ENCODE results near the gene CREBBP.

CREBBP gene

GRCh38 chr16:3879258-3879886, 1.1 kb downstream of the CREBBP start:
- DNase-seq, result no peak

DNA sequence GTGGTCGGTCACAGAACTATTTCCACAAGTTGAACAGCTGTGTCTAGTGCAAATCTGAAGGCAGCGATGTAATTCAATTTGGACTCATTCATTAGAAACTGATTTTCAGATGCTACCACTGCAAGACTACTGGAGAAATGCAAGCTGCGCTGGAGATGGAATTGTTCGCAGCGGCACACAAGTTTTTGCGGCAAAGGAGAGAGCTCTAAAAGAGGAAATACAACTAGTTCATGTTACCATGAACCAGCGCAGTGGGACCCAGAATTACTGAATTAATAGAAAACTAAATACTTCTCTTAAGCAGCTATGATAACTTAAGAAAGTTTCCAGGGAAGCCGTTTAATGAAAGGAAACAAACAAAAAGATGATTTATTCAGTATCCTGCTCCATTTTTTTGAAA, 1.9 kb downstream of the CREBBP start:
- no peak for DNase-seq

GRCh38 chr16:3876695-3877094, 3.8 kb downstream of the CREBBP start:
- no peak for DNase-seq

- DNase-seq, result no peak
These were observed 4.4 kb downstream of the CREBBP start for GRCh38 chr16:3876160-3876559.

- no peak for DNase-seq
These were observed 5.5 kb downstream of the CREBBP start for GRCh38 chr16:3874794-3875692.

DNA sequence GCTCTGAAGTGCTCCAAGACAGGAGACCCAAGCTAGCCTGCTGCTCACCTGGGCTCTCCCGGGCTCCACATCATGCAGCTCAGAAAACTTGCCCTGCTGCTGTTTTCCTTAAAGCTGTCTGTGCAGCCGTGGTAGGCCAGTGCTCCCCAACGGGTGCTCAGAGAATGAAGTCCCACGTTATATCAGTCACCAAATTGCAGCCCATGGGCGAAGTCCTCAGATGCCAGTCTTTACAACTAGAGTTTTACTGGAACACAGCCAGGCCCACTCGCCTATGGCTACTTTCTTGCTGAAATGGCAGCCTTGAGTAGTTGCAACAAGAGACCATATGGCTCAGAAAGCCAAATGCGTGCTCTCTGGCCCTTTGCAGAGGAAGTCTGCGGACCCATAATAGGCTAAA, 6.3 kb downstream of the CREBBP start:
- DNase-seq, result no peak

DNA sequence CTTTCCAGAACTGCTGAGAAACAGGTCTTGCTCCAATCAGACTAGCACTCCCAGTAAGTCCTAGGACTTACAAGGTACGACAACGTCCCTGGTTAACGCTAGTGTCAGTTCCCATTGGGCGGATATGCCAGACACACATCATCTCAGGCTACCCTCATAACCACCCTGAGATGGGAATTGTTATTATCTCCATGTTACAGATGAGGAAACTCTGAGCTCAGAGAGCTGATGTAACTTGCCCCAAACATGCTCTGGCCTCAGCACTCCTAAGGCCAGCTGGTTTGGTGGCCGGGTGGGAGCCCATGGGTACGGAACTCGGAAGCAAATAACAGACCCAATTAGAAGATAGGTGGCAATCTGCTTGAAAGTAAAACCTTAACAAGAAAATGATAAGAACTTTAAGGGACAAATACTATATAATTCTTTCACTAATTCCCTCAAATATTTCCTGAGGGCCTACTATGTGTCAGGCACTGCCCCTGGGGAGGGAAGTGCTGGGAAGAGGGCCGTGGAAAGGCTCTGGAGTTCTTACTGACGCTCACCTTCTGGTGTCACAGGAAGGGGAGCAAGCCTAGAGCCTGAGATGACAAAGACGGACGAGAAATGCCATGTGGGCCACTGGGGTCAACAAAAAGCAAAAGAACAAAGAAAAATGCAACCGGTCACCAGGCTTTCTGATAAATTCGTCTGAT, 6.9 kb downstream of the CREBBP start:
- no peak for DNase-seq

- no peak for DNase-seq
These were observed 8.2 kb downstream of the CREBBP start for GRCh38 chr16:3872216-3872895.

DNA sequence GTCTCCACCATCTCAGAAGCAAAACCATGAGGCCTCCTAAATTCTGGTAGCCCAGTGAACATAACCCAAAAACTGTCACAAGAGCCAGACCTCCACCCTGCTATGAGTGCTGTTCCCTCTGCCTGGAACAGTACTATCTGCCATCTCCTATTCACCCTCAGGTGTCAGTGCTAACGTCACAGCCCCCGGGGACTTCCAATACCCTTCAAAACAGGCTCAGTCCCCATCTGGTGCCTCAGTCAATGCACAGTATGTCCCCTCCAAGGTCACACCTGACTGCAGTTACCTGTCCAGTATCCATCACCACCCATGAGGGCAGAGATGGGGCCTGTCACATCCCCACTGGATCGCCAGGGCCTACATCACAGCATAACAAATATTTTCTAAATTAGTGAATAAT, 11.5 kb downstream of the CREBBP start:
- no peak for DNase-seq

GRCh38 chr16:3868556-3868955, 12.0 kb downstream of the CREBBP start:
- no peak for DNase-seq

GRCh38 chr16:3866703-3867431, 13.6 kb downstream of the CREBBP start:
- no peak for DNase-seq

DNA sequence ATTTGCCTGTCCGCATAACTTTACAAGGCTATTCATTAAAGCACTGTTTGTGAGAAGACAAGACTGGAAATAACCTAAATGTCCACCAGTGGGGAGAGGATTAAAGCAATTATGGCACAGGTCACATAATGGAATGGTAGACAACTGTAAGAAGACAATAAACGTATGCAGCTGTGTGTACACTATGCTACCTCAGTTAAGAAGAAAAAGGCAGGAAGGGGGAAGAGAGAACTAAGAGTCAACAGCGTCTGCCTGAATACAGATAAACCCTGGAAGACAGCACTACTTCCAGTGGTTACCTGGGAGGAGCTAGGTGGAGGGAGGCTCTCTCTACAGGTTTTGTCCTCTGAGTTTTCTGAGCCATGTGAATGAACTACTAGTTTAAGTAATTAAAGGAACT, 15.3 kb downstream of the CREBBP start:
- DNase-seq, result no peak

GRCh38 chr16:3864562-3864961, 16.0 kb downstream of the CREBBP start:
- no peak for DNase-seq

DNA sequence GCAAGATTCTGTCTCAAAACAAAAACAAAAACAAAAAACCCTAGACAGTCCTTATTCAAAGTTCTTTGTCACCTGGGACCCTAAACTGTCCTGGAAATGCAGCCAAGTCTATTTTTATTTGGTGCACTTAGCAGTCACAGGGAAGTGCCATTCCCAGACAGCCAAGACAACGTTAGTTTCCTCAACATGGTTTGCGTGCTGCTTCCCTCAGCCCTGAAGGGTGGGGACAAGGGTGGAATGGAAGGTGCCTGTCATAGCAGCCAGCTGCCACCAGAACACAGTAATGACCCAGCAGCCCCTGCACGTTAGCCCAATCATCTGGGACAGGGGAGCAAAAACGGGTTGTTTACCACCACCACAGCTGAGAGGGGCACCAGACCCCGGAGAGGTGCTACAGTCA, 16.9 kb downstream of the CREBBP start:
- no peak for DNase-seq

DNA sequence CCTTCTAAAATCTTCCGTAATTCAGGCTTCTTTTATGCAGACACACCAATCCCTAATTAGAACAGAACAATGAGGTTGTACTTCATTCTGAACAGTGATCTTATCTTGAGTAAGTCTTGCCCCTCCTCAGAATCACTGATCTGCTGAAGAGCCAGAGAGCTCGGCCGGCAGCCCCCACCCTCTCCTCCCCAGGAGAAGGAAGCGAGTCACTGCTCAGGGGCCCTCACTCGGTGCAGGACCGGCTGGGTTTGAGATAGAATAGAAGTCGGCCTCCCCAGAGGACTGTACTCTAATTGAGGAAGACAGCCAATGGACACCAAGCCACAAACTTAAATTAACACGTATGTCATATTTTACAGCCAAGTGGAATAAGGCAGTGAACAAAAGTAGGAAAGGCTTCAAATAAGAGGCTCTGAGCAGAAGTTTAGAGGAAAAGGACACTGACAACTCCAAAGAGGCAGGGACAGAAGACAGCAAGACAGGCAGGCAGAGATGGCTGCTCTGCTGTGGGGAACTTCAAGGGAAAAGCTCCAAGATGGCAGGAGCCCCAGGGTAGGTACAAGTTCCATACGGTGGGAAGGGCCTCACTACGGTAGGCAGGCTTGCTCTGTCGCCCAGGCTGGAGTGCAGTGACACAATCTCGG, 18.6 kb downstream of the CREBBP start:
- peak; percentile 55 for DNase-seq

DNA sequence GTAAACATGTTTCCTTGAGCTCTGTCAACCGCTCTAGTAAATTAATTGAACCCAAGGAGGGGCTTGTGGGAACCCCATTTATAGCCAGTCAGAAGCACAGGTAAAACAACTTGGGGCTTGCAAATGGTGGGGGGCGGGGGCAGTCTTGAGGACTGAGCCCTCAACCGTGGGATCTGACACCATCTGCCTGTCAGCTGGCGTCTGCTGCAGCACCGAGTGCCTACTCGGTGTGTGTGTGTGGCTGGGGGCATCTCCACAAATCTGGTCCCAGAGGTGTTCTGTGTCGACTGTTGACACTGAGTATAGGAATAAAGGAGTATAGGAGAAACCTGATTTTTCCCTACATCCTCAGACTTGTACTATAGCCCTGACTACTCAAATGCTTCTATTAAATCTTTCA, 20.6 kb downstream of the CREBBP start:
- no peak for DNase-seq

- no peak for DNase-seq
These were observed 21.7 kb downstream of the CREBBP start for GRCh38 chr16:3858801-3859200.

- DNase-seq, result peak; percentile 72
These were observed 23.1 kb downstream of the CREBBP start for GRCh38 chr16:3857189-3858043.

- DNase-seq, result no peak
These were observed 24.0 kb downstream of the CREBBP start for GRCh38 chr16:3856367-3857141.
